Endothelial cell of hepatic sinusoid (primary cell): ENCODE results near the gene SERTAD2.

Source experiments
- in situ Hi-C: cut with HindIII; loops from 2 replicates; pipeline ENCODE4 v1.10.0; 2017; ENCODE audit warnings: low sequenced_read_pairs

SERTAD2 gene

DNA sequence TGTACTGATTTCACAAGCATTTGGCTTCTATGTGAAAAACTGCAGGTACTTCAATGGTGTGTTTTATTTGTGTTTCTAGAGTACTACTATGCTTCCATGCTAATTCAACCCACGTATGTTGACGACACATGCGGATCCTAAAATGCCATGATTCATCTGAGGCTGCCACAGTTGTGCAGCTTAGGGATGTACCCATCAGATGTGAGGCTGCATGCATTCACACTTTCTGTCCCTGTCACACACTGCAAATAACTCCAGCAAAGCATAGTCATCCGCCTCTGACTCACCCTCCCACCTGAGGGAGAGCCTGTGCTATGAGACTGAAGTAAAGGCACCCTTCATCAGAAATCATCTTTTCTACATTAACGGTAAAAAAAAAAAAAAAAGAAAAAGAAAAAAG is 22.1 kb upstream of the SERTAD2 start:
- in situ Hi-C loops: no loop called here

DNA sequence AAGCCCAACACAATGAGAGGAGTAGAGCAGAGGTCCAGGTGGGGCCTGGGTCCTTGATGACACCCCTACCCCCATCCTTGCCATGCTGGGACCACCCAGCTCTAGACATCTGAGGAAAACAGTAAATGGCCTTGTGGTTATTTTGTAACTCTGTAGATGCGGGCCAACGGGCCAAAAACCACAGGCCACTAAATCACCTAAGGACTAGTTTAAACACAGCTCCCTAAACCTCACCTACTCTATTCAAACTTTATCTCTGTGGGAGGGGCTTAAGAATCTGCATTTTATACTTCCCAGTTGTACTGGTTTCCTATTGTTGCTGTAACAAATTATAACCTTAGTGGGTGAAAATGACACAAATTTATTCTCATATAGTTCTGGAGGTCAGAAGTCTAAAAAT is 19.0 kb upstream of the SERTAD2 start:
- in situ Hi-C loops: no loop called here

DNA sequence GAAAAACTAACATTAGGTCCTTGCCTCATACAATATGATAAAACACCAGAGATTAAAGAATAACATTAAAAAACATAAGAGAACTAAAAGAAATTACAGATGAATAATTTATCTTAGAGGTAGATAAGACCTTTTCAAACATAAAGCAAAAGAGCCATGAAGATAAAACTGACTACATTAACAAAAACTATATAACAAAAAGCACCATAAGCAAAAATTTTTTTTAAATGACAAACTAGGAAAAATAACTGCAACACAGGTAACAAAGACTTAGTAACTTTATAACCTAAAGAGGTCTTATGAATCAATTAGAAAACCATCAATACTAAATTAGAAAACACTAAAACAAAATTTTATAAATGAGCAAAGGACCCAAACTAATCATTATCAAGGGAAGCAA is 16.3 kb upstream of the SERTAD2 start:
- in situ Hi-C loops: no loop called here

DNA sequence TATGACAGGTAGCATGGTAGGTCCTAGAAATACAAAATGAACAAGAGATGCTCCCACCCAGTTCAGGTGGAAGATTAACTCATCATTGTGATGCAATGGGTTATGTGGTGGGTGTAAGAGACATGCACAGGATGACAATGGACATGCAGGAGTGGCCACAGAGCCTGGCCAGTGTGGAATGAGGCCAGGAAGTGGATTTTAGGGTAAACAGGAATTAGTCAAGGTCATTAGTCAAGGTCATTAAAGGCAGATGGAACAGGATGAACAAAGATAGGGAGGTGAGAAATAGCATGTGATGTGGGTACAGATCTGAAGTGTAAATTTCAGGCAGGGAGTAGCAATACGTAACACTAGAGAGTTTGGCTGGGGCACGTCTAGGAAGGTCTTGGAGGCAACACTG is 15.6 kb upstream of the SERTAD2 start:
- in situ Hi-C loops: loop anchor here (5.0 kb wide), 1 partner anchor 92 kb away; no protein-coding TSS in a partner anchor

DNA sequence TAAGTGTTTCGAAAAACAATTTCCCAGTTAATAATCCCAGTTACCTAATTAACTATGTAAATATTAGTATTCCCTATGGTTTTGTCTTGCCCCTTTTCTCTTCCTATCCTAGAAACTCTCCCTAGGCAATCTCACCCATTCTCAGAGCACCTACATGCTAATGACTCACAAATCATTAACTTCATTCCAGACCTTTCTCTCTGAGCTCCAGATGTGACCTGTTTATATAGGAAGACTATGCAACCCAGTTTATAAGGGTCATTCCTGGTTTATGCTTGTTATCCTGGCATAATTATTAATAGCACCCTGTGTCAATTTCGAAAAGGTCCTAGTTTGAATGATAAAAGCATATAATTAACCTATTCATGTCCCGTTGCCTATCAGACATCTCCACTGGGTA is 14.8 kb upstream of the SERTAD2 start:
- in situ Hi-C loops: loop anchor here (5.0 kb wide), 1 partner anchor 91 kb away; no protein-coding TSS in a partner anchor

DNA sequence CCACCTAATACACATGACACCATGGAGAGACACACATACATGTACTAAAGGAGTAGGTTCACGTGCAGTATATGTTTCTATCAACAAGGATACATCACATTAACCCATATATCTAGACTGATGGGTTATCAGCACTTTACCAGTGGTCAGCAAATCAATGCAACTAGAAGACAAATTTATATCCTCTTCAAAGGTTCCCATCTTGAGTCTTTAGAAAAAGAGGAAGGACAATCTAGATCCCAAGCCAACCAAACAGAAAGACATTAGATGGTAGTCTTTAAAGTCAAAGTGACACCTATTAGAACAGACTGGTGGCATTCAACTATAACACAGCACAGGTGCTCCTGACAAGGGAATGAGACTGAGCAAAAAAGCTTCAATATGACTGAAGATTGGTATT is 13.8 kb upstream of the SERTAD2 start:
- in situ Hi-C loops: loop anchor here (5.0 kb wide), 1 partner anchor 90 kb away; no protein-coding TSS in a partner anchor

DNA sequence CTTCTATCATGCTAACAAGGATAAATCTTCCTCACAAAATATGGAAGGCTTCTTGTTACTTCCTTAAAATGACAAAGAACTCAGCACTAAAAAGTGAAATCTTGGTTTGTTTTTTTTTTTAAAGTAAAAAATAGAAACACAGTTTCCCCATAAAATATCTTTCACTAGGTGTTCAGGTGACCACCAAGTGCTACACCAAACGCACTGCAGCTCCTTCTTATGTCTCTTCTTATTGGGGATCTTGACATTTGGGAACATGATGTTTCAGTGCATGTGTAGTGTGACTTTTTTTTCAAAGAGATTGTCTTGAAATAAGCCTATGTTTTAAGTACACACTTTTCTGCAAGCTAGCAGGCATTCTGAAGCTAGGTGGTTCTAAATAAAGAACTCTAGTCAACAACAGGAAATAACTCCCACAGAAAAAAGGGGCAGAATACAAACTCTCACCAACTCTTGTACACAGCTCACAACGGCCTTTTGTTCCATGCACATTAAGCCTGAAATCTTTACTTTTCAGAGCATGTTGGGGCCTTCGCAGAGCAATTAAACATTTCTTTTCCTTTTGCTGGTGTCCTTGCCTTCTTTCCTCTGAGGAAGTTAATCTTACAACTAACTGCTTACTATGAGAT is 13.2 kb upstream of the SERTAD2 start:
- in situ Hi-C loops: loop anchor here (5.0 kb wide), 1 partner anchor 90 kb away; no protein-coding TSS in a partner anchor

DNA sequence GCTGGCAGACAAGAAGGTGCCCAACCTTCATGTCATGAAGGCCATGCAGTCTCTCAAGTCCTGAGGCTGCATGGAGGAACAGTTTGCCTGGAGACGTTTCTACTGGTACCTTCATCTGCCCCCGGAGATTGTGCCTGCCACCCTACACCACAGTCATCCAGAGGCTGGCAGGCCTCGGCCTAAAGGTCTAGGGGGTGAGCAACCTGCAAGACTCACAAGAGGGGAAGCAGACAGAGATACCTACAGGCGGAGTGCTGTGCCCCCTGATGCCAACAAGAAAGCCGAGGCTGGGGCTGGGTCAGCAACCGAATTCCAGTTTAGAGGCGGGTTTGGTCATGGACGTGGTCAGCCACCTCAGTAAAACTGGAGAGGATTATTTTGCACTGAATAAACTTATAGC is 12.0 kb upstream of the SERTAD2 start:
- in situ Hi-C loops: loop anchor here (5.0 kb wide), 1 partner anchor 88 kb away; no protein-coding TSS in a partner anchor

DNA sequence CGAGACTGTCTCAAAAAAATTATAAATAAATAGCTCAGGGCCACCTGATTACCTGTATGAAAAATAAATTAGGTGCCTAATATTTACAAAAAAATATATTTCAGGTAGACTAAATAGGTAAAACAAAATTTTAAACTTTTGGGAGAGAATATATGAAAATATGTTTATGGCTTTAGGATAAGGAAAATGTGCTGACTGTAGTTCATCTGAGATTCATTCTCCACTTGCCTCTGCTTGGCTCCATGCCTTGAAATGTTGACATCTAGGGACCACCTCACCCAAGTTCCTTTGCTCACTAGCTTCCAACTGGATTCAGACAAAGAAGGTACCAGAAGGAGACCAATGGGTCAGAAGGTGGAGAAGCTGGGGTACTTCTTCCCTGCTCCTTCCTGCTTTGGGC is 9.7 kb upstream of the SERTAD2 start:
- in situ Hi-C loops: no loop called here

DNA sequence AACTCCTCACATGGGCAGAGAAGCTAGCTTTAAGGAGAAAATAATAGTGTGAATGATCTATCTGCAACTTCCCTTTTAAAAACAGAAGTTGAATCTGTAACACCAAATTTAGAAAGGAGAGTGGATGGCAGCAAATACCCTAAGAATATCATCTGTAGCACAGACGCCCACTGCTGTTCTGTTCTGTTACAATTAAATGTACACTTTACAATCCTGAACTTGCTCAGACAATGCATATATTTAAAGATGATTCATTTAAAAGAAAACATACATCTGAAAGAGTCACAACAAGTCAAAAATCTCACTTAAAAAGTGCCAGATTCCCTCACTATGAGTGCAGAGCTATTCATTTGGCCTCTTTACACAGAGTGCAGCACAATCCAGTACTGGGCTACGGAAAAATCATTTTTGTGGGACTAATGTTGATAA is 8.0 kb upstream of the SERTAD2 start:
- in situ Hi-C loops: no loop called here

DNA sequence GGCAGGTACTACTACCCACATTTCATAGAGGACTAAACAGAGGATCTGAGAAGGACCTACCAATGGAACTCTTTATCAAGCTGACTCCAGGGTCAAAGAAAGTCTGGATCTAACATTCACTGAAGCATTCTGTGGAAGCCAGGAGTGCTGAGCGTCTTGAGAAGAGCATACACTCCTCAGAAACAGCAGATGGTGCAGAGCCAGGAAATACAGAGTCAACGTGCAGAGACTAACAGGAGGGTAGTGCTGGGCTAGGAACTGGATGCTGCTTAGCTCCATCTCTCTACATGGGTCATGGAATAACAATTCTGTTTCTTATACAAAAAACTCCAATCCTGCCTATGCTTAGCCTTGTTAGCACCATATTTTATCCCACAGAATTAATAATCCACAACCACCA is 5.5 kb upstream of the SERTAD2 start:
- in situ Hi-C loops: loop anchor here (10.0 kb wide), 1 partner anchor 106 kb away; no protein-coding TSS in a partner anchor

DNA sequence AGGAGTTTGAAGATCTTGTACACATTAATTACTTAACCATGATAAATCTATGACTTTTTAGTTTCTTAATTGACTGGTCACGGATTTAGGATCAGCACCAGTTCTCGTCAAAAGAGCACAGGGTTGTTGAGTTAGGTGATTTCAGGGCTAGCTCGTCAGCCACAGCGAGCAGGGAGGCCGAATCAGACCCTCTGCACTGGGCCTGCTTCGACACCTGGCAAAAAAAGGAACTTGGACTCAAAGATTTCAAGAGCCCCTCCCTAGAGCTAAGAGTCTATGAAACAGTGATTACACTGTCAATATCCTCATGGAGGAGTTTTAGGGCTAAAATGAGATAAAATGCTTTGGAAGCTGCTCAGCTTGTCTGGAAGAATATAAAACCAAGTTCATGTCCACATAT is 4.6 kb upstream of the SERTAD2 start:
- in situ Hi-C loops: loop anchor here (10.0 kb wide), 1 partner anchor 107 kb away; no protein-coding TSS in a partner anchor

DNA sequence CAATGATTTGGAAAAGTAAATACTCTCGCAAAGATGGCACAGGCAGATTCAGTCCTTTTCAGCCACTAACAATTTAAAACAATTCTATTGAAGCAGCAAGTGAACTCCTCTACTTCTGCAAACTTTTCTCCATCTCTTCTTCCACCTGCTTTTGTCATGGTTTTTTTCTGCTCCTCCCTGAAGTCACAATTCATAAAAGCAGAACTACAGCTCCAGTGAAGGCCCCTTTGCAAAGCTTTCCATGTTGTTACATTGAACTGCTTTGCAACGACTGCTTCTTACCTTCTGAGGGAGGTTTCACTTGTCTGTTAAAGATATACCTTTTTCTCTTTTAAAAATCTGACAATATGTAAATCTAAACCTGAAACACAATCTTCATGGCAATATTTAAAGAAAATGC is 3.7 kb upstream of the SERTAD2 start:
- in situ Hi-C loops: loop anchor here (10.0 kb wide), 1 partner anchor 107 kb away; no protein-coding TSS in a partner anchor

DNA sequence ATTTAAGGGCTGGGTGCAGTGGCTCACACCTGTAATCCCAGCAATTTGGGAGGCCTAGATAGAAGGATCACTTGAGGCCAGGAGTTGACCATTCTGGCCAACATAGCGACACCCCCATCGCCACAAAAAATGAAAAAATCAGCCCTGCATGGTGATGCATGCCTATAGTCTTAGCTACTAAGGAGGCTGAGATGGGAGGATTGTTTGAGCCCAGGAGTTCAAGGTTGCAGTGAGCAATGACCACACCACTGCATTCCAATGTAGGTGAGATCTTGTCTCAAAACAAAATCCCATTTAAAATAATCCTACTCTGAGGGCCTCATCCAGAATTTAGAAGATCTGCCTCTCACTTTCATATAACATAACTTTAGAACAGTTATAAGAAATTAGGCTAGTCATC is 2.7 kb upstream of the SERTAD2 start:
- in situ Hi-C loops: loop anchor here (10.0 kb wide), 1 partner anchor 108 kb away; no protein-coding TSS in a partner anchor

DNA sequence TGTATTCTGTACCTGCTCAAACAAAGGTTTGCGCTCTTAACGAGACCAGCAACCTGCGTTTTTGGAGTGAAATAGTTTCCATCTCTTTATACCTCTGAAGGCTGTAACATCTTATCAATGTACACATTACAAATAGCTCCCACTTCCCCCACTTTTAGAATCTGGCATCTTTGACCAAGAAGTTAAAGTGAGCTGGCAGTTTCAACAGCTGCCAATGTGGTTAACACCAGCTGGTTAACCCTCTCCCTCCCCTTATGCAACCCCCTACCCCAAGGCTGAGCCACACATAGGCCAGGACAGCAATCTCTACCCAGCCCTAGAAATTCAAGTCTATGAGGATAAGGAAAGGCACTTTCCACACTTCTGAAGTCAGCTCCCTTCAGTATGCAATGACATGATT is 2.2 kb upstream of the SERTAD2 start:
- in situ Hi-C loops: loop anchor here (10.0 kb wide), 1 partner anchor 109 kb away; no protein-coding TSS in a partner anchor

DNA sequence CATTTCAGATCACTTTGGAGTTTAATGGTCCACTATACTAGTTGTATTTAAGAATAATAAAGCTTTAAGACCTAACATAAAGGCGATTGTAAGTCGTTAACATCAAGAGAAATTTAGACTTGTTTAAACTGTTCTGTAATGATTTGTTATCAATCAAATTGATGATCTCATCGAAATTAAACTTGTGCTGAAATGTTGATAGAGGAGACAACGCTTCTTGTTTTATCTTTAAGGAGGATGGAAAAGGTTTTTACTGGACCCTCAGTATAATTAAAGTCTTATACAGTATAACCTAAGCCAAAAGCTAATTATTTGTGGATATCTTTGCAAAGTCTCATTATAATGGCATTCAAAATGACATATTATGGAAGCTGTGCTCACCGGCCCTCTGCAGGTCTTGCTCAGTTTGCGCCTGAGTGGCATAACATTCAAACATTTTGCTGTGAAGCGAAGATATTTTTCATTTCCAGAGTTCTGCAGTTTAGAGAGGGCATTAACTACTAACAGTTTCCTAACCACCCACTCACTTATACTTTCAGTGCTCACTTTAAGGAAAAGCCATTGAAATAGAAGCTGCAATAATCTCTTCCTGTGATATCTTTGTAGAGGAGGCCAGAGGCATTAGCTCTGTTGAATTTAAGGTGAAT is 1.4 kb upstream of the SERTAD2 start:
- in situ Hi-C loops: loop anchor here (10.0 kb wide), 1 partner anchor 110 kb away; no protein-coding TSS in a partner anchor

DNA sequence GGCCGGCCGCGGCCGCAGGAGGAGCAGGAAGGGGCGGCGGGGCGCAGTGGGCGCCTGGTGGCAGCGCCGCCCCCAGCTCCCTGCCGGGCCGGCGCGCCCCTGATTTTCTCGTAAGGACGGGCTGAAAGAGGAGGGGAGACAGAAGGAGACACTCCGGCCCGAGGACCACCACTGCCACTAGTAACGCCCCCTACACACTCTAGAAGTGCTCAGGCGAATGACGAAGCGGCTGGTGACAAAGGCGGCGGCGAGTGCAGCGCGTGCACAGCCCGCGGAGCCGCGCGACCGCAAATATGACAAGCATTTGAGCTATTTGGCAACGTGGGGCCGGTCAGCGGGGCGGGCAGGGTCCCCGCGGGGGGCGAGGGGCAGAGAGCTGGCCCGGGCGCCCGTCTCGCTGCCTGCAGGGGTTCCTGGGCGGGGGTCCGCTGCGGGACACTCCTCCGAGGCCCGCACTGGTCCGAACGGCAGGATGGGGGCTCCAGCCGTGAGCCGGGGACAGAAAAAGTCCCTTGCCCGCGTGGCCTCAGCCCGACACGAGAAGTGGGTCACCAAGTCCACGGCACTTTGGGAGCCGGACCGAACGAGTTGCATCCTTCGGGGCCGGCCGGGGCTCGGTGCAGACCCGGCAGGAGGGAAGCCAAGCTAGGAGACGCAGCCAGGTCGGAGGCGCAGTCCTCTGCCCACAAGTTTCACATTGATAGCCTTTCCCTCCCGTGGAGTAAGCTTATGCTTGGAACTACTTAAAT is 524 bp upstream of the SERTAD2 start:
- in situ Hi-C loops: loop anchor here (10.0 kb wide), 1 partner anchor 111 kb away; no protein-coding TSS in a partner anchor

DNA sequence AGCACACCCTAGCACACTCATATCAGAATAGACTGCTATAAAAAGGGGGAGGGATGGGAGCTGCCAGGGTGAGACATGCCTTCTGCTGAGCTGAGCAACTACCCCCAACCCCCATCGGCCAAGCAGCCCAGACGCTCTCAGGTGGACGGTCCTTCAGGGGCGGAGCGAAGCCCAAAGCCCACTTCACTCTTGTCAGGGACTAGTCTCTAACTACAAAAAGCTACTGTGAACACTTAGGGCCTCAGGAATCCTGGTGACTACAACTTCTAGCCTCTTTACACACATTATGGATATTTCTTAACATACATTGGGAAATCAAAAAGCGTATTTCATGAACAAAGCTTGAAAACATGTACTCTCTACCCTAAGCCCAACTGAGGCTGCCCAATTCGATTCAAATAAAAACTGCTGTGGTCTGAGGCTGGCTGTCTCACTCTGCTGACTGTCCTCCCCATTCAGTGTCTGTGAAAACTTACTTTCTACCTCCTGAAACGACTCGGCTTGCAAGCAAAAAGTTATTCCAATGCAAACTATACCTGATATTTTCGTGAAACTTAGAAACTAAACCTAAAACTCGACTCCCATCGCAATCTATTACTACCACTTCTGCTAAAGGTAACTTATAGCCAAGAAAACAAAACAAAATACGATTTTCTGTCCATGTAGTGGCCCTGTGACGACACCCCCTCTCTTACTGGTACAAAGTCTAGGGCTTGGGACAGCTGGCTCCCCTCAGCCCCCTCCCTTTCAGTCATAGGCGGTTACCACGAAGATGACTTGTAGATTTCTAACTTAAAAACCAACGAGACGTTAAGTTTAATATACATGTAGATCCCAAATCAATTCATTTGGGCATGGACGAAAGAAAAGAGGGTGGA is 1.2 kb downstream of the SERTAD2 start:
- in situ Hi-C loops: loop anchor here (10.0 kb wide), 1 partner anchor 112 kb away; no protein-coding TSS in a partner anchor

DNA sequence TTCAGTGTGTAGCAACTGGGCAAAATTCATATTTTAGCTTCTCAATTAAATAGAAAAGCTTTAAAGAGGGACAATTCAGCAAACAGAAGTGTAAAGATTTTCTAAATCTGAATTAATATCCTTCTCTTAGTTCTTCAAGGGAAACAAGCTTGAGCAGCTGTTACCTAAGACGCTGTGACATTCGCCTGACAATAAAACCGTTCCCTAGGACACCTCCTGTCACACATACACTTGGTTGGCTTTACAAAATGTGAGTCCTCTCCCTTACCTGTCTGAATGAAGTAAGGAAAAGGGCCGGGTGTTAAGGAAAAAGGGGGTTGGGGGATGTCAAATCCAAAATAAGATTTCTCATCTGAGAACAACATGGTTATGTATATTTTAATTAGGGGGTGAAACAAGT is 2.1 kb downstream of the SERTAD2 start:
- in situ Hi-C loops: loop anchor here (10.0 kb wide), 1 partner anchor 113 kb away; no protein-coding TSS in a partner anchor

DNA sequence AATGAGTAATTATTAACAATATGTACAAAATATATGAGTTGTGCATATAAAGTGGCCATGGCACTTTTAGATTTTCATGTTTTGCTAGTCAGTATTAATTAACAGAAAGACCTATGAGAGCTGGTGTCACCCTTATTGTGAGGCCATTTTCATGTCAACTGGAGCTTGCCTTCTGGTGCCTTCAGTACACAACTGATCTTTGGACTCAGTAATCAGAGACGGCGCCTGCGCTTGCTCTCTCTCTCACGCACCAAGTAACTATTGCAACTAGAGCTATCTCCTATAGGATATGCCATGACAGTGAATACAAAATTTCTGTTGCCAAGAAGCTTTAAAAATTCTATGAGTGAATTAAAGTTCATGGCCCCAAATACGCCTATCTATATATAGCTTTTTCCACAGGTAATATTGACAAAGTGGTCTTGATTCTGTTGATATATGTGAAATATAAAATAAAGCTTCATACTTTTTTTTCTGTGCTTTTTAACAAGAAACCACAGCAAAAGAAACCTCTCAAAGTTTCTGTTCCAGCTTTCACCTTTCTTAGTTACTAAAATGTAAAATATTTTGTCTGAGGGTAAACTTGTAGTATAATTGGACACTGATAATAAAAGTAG is 2.9 kb downstream of the SERTAD2 start:
- in situ Hi-C loops: loop anchor here (10.0 kb wide), 1 partner anchor 114 kb away; no protein-coding TSS in a partner anchor
